G401.6 (cell line): ENCODE data around the gene SLC45A3.
"Not testable (repeated sequence)": the region's sequence is repeated elsewhere in the genome, so short reads cannot be mapped to it uniquely, and the experiment has no call there.

Source experiments
- FAIRE-seq: peaks from 2 replicates; lab custom pipeline; 2012; peaks lifted over from hg19 to GRCh38; lab: Jason Lieb, UNC

The SLC45A3 gene

GRCh38 chr1:205667909-205668643 is 12.2 kb downstream of the SLC45A3 start:
- FAIRE-seq: no peak

- FAIRE-seq: no peak
Measured at GRCh38 chr1:205666372-205667166, 13.7 kb downstream of the SLC45A3 start.

- FAIRE-seq: no peak
Measured at GRCh38 chr1:205665201-205666045, 14.9 kb downstream of the SLC45A3 start.

GRCh38 chr1:205664399-205665017 is 15.8 kb downstream of the SLC45A3 start:
- FAIRE-seq: no peak

- no peak for FAIRE-seq
Measured at GRCh38 chr1:205663286-205663936, 16.9 kb downstream of the SLC45A3 start.

GRCh38 chr1:205662791-205663190 is 17.5 kb downstream of the SLC45A3 start:
- no peak for FAIRE-seq

- no peak for FAIRE-seq
Measured at GRCh38 chr1:205662135-205662738, 18.1 kb downstream of the SLC45A3 start.

- FAIRE-seq: no peak
Measured at GRCh38 chr1:205661429-205662134, 18.7 kb downstream of the SLC45A3 start.

- FAIRE-seq: no peak
Measured at GRCh38 chr1:205660361-205660760, 19.9 kb downstream of the SLC45A3 start.

GRCh38 chr1:205658943-205659581 is 21.2 kb downstream of the SLC45A3 start:
- FAIRE-seq: no peak

- FAIRE-seq: no peak
Measured at GRCh38 chr1:205656236-205656635, 24.1 kb downstream of the SLC45A3 start.

- FAIRE-seq: no peak
Measured at GRCh38 chr1:205652984-205653383, 27.3 kb downstream of the SLC45A3 start.

GRCh38 chr1:205650241-205650640 is 30.1 kb downstream of the SLC45A3 start:
- no peak for FAIRE-seq

GRCh38 chr1:205645519-205645918 is 34.8 kb downstream of the SLC45A3 start:
- FAIRE-seq: no peak

- no peak for FAIRE-seq
Measured at GRCh38 chr1:205642679-205643307, 37.5 kb downstream of the SLC45A3 start.

- FAIRE-seq: no peak
Measured at GRCh38 chr1:205639567-205639966, 40.7 kb downstream of the SLC45A3 start.

GRCh38 chr1:205637854-205638468 is 42.3 kb downstream of the SLC45A3 start:
- no peak for FAIRE-seq

GRCh38 chr1:205636732-205637131 is 43.6 kb downstream of the SLC45A3 start:
- no peak for FAIRE-seq

- FAIRE-seq: not testable (repeated sequence)
Measured at GRCh38 chr1:205636138-205636530, 44.2 kb downstream of the SLC45A3 start.
